DMS114 treated with DMSO at 0.1 percent for 48 hours (cell line): Measurements from ENCODE around the gene TRAF1.

Experiments
- DNase-seq: peaks from one replicate; lab custom pipeline; 2025; ENCODE audit not compliant: unreplicated experiment; lab: John Stamatoyannopoulos, UW

TRAF1 gene

GRCh38 chr9:120872791-120873502 is 53.6 kb downstream of the TRAF1 start:
- DNase-seq, result no peak

GRCh38 chr9:120870206-120870605 is 56.4 kb downstream of the TRAF1 start:
- no peak for DNase-seq

- no peak for DNase-seq
These were observed 56.9 kb downstream of the TRAF1 start for GRCh38 chr9:120869726-120870125.

- DNase-seq, result no peak
These were observed 57.3 kb downstream of the TRAF1 start for GRCh38 chr9:120869360-120869687.

- DNase-seq, result peak; percentile 16
These were observed 57.8 kb downstream of the TRAF1 start for GRCh38 chr9:120868676-120869359.

- no peak for DNase-seq
These were observed 58.3 kb downstream of the TRAF1 start for GRCh38 chr9:120868339-120868675.

GRCh38 chr9:120867676-120868338 is 58.8 kb downstream of the TRAF1 start:
- no peak for DNase-seq

- DNase-seq, result no peak
These were observed 59.9 kb downstream of the TRAF1 start for GRCh38 chr9:120866651-120867050.

- DNase-seq, result no peak
These were observed 60.8 kb downstream of the TRAF1 start for GRCh38 chr9:120865809-120866208.

GRCh38 chr9:120865176-120865575 is 61.4 kb downstream of the TRAF1 start:
- no peak for DNase-seq

- no peak for DNase-seq
These were observed 61.9 kb downstream of the TRAF1 start for GRCh38 chr9:120864719-120865118.

GRCh38 chr9:120863833-120864232 is 62.8 kb downstream of the TRAF1 start:
- DNase-seq, result no peak

GRCh38 chr9:120862452-120862851 is 64.1 kb downstream of the TRAF1 start:
- no peak for DNase-seq

- DNase-seq, result no peak
These were observed 64.7 kb downstream of the TRAF1 start for GRCh38 chr9:120861935-120862334.

- DNase-seq, result no peak
These were observed 66.5 kb downstream of the TRAF1 start for GRCh38 chr9:120860083-120860482.

- DNase-seq, result no peak
These were observed 67.2 kb downstream of the TRAF1 start for GRCh38 chr9:120859361-120859760.

- DNase-seq, result no peak
These were observed 68.7 kb downstream of the TRAF1 start for GRCh38 chr9:120857902-120858301.

GRCh38 chr9:120857481-120857880 is 69.1 kb downstream of the TRAF1 start:
- no peak for DNase-seq

- no peak for DNase-seq
These were observed 69.9 kb downstream of the TRAF1 start for GRCh38 chr9:120856700-120857099.

- DNase-seq, result no peak
These were observed 70.5 kb downstream of the TRAF1 start for GRCh38 chr9:120855827-120856670.

- no peak for DNase-seq
These were observed 71.8 kb downstream of the TRAF1 start for GRCh38 chr9:120854596-120855327.
